ENCODE results near the gene COL19A1. TPM values are rescaled to one million over a fixed set of nuclear protein-coding genes. Genes with fewer than 3 reads are reported as not detected.
"Not testable (repeated sequence)": the region's sequence is repeated elsewhere in the genome, so short reads cannot be mapped to it uniquely, and the experiment has no call there.

COL19A1 gene
- total RNA-seq, 1 donor: under 0.01 TPM

DNA sequence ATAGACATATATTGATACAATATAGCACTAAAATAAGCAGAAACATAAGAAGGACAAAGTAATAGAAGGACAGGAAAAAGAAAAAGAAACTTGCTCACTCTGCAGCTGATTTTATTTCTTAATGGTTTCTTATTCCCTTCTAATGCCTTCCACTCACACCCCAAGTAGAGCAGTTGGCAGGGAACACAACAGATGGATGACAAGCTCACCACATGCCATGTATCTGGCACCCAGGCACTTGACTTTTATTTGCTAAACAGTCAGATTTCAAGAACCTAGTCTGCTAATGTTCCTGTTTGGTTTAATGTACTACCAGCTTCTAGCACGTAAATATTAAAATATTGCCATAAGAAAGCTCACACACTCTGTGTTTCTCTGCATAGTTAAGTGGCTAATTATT lies 87.1 kb downstream of the COL19A1 start:
- DNase-seq (ENCODE audit: low read depth in 2 of 3, low spot score in 2 of 3): no peak

- no peak for DNase-seq (ENCODE audit: low read depth in 2 of 3, low spot score in 2 of 3)
Measured at GRCh38 chr6:69954733-69955132, 88.4 kb downstream of the COL19A1 start.

GRCh38 chr6:69957985-69958559 lies 91.7 kb downstream of the COL19A1 start:
- DNase-seq (ENCODE audit: low read depth in 2 of 3, low spot score in 2 of 3): no peak

DNA sequence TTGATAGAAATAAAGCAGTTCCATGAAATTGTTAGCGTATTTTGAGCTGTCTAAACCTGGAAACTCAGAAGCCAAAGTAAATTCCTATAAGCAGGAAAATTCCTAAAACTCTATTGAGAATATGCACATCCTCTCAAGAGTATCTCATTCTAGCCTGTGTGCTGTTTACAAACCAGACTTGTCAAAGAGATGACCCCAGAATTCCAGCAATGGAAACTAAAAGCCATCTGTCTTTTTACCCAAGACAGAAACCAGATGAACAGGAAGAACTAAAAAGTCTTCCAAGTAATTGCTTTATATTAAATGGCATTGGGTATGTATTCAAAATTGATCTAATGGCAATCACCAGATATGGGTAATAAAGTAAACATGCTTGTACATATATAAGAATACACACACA lies 92.6 kb downstream of the COL19A1 start:
- no peak for DNase-seq (ENCODE audit: low read depth in 2 of 3, low spot score in 2 of 3)

GRCh38 chr6:69965974-69966373 lies 99.6 kb downstream of the COL19A1 start:
- DNase-seq (ENCODE audit: low read depth in 2 of 3, low spot score in 2 of 3): not testable (repeated sequence)

GRCh38 chr6:69973138-69973537 lies 106.8 kb downstream of the COL19A1 start:
- no peak for DNase-seq (ENCODE audit: low read depth in 2 of 3, low spot score in 2 of 3)

DNA sequence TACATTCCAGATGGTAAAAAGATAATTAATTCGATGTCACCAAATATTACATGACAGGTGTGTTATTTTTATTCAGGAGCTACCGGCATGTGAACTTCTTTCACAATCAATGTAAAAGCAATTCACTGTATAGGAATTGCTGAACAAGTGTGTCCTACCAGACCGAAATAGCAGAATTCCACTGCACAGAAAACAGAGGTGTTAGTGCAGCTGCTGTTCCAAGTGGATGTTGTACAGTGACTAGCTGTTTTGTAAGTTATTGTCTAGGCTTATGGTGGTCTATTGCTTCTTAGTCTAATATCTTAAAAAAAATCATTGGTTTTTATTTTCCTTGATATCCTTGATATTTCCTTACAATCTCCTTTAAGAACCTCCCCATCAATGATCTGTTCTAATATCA lies 107.4 kb downstream of the COL19A1 start:
- no peak for DNase-seq (ENCODE audit: low read depth in 2 of 3, low spot score in 2 of 3)

DNA sequence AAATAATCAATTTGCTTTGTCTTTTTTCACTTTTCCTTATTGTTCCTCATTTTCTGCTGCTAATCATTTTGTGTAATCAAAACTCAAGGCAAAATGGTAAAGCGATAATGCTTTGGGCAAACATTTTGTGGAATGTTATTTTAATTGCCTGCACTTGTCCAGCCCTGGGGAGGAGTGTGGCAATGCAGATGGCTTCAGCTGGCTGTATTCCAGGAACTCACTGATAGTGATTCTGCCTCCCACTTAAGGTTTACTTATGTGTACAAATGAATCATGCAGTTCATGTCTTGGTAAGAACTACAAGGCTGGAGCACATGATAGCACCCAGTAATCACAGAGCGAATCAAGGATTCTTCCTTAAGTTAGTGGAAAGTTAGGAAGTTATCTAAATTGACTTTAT lies 107.8 kb downstream of the COL19A1 start:
- DNase-seq (ENCODE audit: low read depth in 2 of 3, low spot score in 2 of 3): no peak

- DNase-seq (ENCODE audit: low read depth in 2 of 3, low spot score in 2 of 3): no peak
Measured at GRCh38 chr6:69976591-69977090, 110.3 kb downstream of the COL19A1 start.

DNA sequence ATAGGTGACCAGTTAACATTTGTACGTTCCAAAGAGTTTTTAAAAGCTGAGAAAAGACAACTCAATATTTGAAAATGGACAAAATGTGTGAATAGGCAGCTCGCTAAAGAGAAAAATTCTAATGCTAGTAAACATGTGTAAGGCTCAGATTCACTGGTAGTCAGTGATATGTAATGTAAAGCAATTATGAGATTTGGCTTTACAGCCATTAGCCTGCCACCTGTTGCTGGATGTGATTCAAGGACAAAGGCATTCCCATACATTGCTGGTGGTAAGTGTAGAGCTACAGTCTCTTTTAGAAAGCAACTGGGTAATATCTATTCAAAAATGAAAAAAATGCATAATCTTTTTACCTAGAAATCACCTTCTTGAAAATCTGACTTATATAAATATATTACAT lies 114.3 kb downstream of the COL19A1 start:
- no peak for DNase-seq (ENCODE audit: low read depth in 2 of 3, low spot score in 2 of 3)

- no peak for DNase-seq (ENCODE audit: low read depth in 2 of 3, low spot score in 2 of 3)
Measured at GRCh38 chr6:69984506-69984905, 118.2 kb downstream of the COL19A1 start.

DNA sequence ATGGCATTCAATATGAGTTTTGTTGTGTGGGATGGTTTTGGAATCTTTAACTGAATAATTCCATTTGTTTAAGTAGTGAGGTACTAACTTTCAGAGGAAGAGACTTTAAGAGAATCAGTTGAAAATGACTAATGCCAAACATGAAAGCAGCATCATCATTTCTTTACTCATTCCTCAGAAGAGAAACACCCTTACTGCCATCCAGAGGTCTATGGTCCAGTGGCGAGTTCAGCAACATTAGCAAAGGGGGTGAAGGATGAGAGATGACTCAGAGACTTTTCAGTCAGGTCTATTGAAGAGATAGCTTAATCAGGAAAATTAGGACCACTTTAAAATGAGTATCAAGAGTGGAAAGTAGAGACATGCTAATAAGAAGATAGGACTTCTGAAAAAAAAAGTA lies 118.8 kb downstream of the COL19A1 start:
- DNase-seq (ENCODE audit: low read depth in 2 of 3, low spot score in 2 of 3): no peak

DNA sequence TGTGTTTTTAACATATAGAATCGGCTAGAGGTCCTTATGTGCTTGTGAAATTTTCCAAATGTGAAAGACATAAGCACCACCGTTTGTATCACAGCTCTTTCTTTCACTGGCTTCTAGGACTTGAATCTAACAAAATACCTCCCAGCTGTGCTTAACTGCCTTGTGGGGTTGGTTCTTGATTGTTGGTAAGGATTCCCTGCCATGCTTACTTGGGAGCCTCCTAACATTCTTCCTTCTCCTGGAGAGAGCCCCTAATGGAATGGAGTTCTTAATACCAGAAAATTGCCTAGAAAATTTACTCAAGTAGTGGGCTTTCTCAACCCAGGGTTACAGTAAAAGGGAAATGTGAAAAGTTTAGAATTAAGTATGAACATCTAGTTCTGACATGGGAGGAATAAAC lies 121.2 kb downstream of the COL19A1 start:
- DNase-seq (ENCODE audit: low read depth in 2 of 3, low spot score in 2 of 3): no peak

GRCh38 chr6:69988458-69989126 lies 122.2 kb downstream of the COL19A1 start:
- DNase-seq (ENCODE audit: low read depth in 2 of 3, low spot score in 2 of 3): no peak

DNA sequence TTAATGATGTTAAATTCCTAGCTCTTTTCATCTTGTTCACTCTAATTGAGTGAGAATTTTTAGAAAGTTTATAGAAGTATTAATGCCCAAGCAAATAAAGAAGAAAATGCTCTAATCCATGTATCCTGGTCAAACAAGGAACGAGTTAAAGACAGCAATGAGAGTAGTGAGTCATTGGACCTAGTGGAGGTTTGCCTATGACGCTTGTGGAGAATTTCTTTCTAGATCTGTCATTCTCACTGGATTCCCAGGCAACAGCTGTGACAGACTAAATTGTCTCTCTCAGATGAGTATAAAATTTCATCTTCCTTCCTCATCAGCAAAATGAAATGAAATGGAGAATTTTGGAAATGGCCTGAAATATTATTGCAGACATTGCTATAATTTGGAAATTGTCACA lies 127.9 kb downstream of the COL19A1 start:
- DNase-seq (ENCODE audit: low read depth in 2 of 3, low spot score in 2 of 3): no peak

DNA sequence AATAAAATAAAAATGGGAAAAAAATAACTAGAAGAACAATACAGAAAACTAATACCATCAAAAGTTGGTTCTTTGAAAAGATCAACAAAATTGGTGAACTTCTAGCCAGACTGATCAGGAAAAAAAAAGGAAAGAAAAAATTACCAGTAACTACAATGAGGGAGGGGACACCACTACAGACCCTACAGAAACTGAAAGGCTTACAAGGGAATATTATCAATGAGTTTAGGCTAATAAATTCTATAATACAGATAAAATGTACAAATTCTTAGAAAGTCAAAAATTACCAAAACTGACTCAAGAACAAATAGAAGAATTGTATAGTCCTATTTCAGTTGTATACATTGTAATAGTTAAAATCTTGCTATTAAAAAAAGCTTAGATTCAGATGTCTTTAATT lies 141.8 kb downstream of the COL19A1 start:
- DNase-seq (ENCODE audit: low read depth in 2 of 3, low spot score in 2 of 3): no peak

- DNase-seq (ENCODE audit: low read depth in 2 of 3, low spot score in 2 of 3): not testable (repeated sequence)
Measured at GRCh38 chr6:70010339-70010738, 144.0 kb downstream of the COL19A1 start.

DNA sequence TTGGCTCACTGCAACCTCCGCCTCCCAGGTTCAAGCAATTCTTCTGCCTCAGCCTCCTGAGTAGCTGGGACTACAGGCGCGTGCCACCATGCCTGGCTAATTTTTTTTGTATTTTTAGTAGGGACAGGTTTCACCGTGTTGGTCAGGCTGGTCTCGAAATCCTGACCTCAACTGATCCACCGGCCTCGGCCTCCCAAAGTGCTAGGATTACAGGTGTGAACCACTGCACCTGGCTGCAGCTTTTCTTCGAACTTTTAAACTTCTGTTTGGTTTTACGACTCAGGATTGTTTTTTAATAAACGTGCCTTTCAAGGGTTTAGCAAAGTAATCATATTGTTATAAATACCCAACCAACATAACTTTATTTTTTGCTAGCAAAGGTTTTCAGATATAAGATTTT lies 156.8 kb downstream of the COL19A1 start:
- not testable (repeated sequence) for DNase-seq (ENCODE audit: low read depth in 2 of 3, low spot score in 2 of 3)

DNA sequence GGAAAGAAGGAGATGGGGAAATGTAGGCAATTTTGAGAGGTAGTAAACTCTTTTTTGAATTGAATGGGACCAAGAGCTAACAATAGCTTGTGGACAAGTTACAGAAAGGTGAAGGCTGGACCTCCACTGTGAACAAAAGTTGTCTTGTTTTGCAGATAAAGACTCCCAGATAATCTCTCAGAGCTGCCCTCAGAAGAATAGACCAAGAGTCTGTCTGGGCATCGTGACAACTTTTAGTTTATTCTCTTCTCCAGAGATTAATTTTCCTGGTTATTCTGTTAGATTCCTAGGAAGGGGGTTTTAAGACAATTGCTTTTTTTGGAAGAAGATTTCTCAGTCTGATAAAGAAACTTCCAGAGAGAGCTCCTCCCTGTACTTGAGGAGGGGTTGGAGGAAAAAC lies 161.9 kb downstream of the COL19A1 start:
- DNase-seq (ENCODE audit: low read depth in 2 of 3, low spot score in 2 of 3): no peak

DNA sequence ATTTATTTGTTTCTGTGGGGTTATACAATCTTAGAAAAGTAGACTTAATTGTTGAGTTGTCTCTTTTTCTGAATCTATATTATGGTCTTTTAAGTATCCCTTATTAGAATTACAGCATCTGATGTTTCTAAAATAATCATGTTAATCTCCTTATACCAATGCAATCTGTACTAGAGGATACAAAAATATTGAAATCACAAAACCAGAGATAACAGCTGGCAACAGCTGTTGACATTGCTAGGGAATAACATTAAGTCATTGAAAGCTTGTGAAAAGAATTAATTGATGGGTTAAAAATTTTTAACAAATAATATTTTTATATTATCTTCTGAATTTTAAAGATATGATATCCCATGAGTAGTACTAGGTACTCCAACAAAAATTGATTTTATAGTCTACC lies 162.6 kb downstream of the COL19A1 start:
- DNase-seq (ENCODE audit: low read depth in 2 of 3, low spot score in 2 of 3): no peak

GRCh38 chr6:70033781-70034180 lies 167.4 kb downstream of the COL19A1 start:
- no peak for DNase-seq (ENCODE audit: low read depth in 2 of 3, low spot score in 2 of 3)

GRCh38 chr6:70037445-70037844 lies 171.1 kb downstream of the COL19A1 start:
- no peak for DNase-seq (ENCODE audit: low read depth in 2 of 3, low spot score in 2 of 3)

DNA sequence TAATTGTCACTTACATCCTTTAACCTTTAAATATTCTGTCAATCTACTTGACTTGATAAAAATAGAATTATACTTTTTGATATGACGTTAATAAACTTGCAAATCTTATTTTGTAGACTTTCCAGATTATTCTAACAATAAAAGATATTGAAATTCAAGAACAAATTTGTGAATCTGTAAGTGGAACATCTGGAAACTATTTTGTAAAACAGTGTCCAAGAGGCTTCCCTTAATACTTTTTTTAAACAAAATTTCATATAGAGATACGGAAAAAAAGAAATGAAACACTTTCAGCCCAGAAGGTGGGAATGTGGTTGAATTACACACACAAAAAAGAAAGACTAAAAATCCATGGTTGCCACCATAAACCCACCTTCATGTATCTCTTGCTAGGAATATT lies 174.4 kb downstream of the COL19A1 start:
- DNase-seq (ENCODE audit: low read depth in 2 of 3, low spot score in 2 of 3): no peak
